H9 (cell line): ENCODE measurements around the gene INSC. TPM values are rescaled to one million over a fixed set of nuclear protein-coding genes. Genes with fewer than 3 reads are reported as not detected.

ENCODE experiments used
- DNase-seq: peaks from one replicate; pipeline ENCODE4 v3.0.0-alpha.2; 2017
- H2AFZ ChIP-seq: one replicate; pipeline ENCODE4 v1.6.1; 2013; ENCODE audit warnings: mild to moderate bottlenecking, low read length, control low read depth, moderate library complexity
- H2AK5ac ChIP-seq: 2 replicates; pipeline ENCODE4 v1.6.1; 2013; ENCODE audit warnings: low read length, control low read depth, mixed read lengths; ENCODE audit not compliant: insufficient read length
- H2BK120ac ChIP-seq: one replicate; pipeline ENCODE4 v1.6.1; 2013; ENCODE audit warnings: low read depth, mild to moderate bottlenecking, low read length, control low read depth, inconsistent platforms; ENCODE audit not compliant: poor library complexity, severe bottlenecking
- H2BK12ac ChIP-seq: 2 replicates; pipeline ENCODE4 v1.6.1; 2013; ENCODE audit warnings: low read length, control low read depth, mixed read lengths, low read depth; ENCODE audit not compliant: insufficient read length
- H2BK15ac ChIP-seq: 2 replicates; pipeline ENCODE4 v1.6.1; 2013; ENCODE audit warnings: low read depth, low read length, control low read depth
- H2BK20ac ChIP-seq: one replicate; pipeline ENCODE4 v1.6.1; 2013; ENCODE audit warnings: low read depth, mild to moderate bottlenecking, low read length, control low read depth, inconsistent platforms; ENCODE audit not compliant: poor library complexity, severe bottlenecking
- H2BK5ac ChIP-seq: 2 replicates; pipeline ENCODE4 v1.6.1; 2013; ENCODE audit warnings: low read length, control low read depth, mixed read lengths; ENCODE audit not compliant: insufficient read length
- H3K14ac ChIP-seq: 2 replicates; pipeline ENCODE4 v1.6.1; 2013; ENCODE audit warnings: low read length, control low read depth; ENCODE audit not compliant: insufficient read depth
- H3K18ac ChIP-seq: 2 replicates; pipeline ENCODE4 v1.6.1; 2013; ENCODE audit warnings: low read depth, mild to moderate bottlenecking, mixed read lengths, low read length, control low read depth; ENCODE audit not compliant: insufficient read length
- H3K23ac ChIP-seq: 2 replicates; pipeline ENCODE4 v1.6.1; 2013; ENCODE audit warnings: low read length, control low read depth, mixed read lengths, low read depth; ENCODE audit not compliant: insufficient read length
- H3K23me2 ChIP-seq: 2 replicates; pipeline ENCODE4 v1.6.1; 2013; ENCODE audit warnings: low read depth, mild to moderate bottlenecking, mixed read lengths, low read length, control low read depth; ENCODE audit not compliant: insufficient read length, poor library complexity, severe bottlenecking
- H3K27ac ChIP-seq: 2 replicates; pipeline ENCODE4 v1.5.1; 2013; ENCODE audit warnings: low read length, control low read depth, mixed read lengths, low read depth; ENCODE audit not compliant: insufficient read length
- H3K27me3 ChIP-seq: 2 replicates; pipeline ENCODE4 v1.6.1; 2013; ENCODE audit warnings: low read length, control low read depth, inconsistent platforms; ENCODE audit not compliant: insufficient read depth
- H3K4ac ChIP-seq: 2 replicates; pipeline ENCODE4 v1.6.1; 2013; ENCODE audit warnings: low read depth, mild to moderate bottlenecking, control low read depth, inconsistent platforms, low read length, moderate library complexity
- H3K4me1 ChIP-seq: 2 replicates; pipeline ENCODE4 v1.6.1; 2013; ENCODE audit warnings: low read length, control low read depth, inconsistent platforms; ENCODE audit not compliant: insufficient read depth
- H3K4me2 ChIP-seq: 2 replicates; pipeline ENCODE4 v1.6.1; 2013; ENCODE audit warnings: low read length, control low read depth, mixed read lengths; ENCODE audit not compliant: insufficient read length, insufficient read depth
- H3K56ac ChIP-seq: 2 replicates; pipeline ENCODE4 v1.6.1; 2013; ENCODE audit warnings: low read depth, mild to moderate bottlenecking, mixed read lengths, low read length, control low read depth; ENCODE audit not compliant: insufficient read length
- H3K79me1 ChIP-seq: 2 replicates; pipeline ENCODE4 v1.6.1; 2013; ENCODE audit warnings: low read depth, mild to moderate bottlenecking, moderate library complexity, low read length, control low read depth, inconsistent platforms; ENCODE audit not compliant: insufficient read depth, poor library complexity, severe bottlenecking
- H3K79me2 ChIP-seq: 2 replicates; pipeline ENCODE4 v1.6.1; 2013; ENCODE audit warnings: low read length, control low read depth, inconsistent platforms; ENCODE audit not compliant: insufficient read depth
- H3K9ac ChIP-seq: 2 replicates; pipeline ENCODE4 v1.6.1; 2013; ENCODE audit warnings: low read length, control low read depth, mixed read lengths; ENCODE audit not compliant: insufficient read length; ENCODE audit errors: extremely low read depth
- H3K9me3 ChIP-seq: one replicate; pipeline ENCODE4 v1.6.1; 2013; ENCODE audit warnings: low read depth, low read length, inconsistent platforms; ENCODE audit not compliant: control insufficient read depth
- H3T11ph ChIP-seq: one replicate; pipeline ENCODE4 v1.6.1; 2013; ENCODE audit warnings: mild to moderate bottlenecking, low read length, control low read depth, inconsistent platforms
- H4K20me1 ChIP-seq: one replicate; pipeline ENCODE4 v1.6.1; 2013; ENCODE audit not compliant: control insufficient read depth, insufficient read length, insufficient read depth
- H4K5ac ChIP-seq: 2 replicates; pipeline ENCODE4 v1.6.1; 2013; ENCODE audit warnings: low read depth, mild to moderate bottlenecking, mixed read lengths, low read length, control low read depth; ENCODE audit not compliant: insufficient read length
- H4K8ac ChIP-seq: replicated peaks from 2 replicates; pipeline ENCODE4 v1.6.1; 2013; ENCODE audit warnings: low read length, control low read depth, mixed read lengths, low read depth; ENCODE audit not compliant: insufficient read length
- H4K91ac ChIP-seq: 2 replicates; pipeline ENCODE4 v1.6.1; 2013; ENCODE audit warnings: low read depth, mild to moderate bottlenecking, moderate library complexity, mixed read lengths, low read length, control low read depth; ENCODE audit not compliant: insufficient read length
- H3K27ac Mint-ChIP-seq, 3 experiments: 2 replicates in 2 of 3; 3 replicates in 1 of 3; pipeline ENCODE4 v1.8.0; 2020 to 2021; ENCODE audit warnings: mixed read lengths in 3 of 3, mild to moderate bottlenecking in 1 of 3, moderate library complexity in 1 of 3
- H3K27me3 Mint-ChIP-seq: 2 replicates; pipeline ENCODE4 v1.8.0; 2021; ENCODE audit warnings: low read depth, mild to moderate bottlenecking, moderate library complexity, mixed read lengths
- H3K36me3 Mint-ChIP-seq, 3 experiments: 2 replicates in 2 of 3; 3 replicates in 1 of 3; pipeline ENCODE4 v1.8.0; 2020 to 2021; ENCODE audit warnings: low read depth in 3 of 3, mixed read lengths in 3 of 3; ENCODE audit not compliant: insufficient read depth in 1 of 3
- H3K4me1 Mint-ChIP-seq, 2 experiments: 2 replicates each; pipeline ENCODE4 v1.8.0; 2020; ENCODE audit warnings: mixed read lengths in 2 of 2
- H3K4me3 Mint-ChIP-seq, 2 experiments: 2 replicates in 1 of 2; 3 replicates in 1 of 2; pipeline ENCODE4 v1.8.0; 2020 to 2021; ENCODE audit warnings: mild to moderate bottlenecking in 2 of 2, mixed read lengths in 2 of 2, moderate library complexity in 1 of 2
- H3K9me3 Mint-ChIP-seq, 2 experiments: 2 replicates in 1 of 2; 3 replicates in 1 of 2; pipeline ENCODE4 v1.8.0; 2020; ENCODE audit warnings: mild to moderate bottlenecking in 2 of 2, mixed read lengths in 2 of 2, moderate library complexity in 1 of 2
- CTCF ChIP-seq: fragments of 200-600 bp; sonication (generic); conservative IDR thresholded peaks from 3 replicates; pipeline ENCODE4 v1.8.0; 2021; ENCODE audit warnings: antibody characterized with exemption, mild to moderate bottlenecking
- total RNA-seq: library from RNA; stranded (reverse); gene quantifications from 2 replicates; pipeline ENCODE4 v1.2.1, GENCODE V29; 2021

INSC gene
- total RNA-seq, 1 experiment from 2014 or later, result not detected

- DNase-seq, result no peak
- Histone ChIP-seq H3K9ac (no peak overlapping the region), H2BK5ac (no peak overlapping the region), H3K14ac (no peak overlapping the region), H3T11ph (no peak overlapping the region), H3K4ac (no peak overlapping the region), H2AFZ (no peak overlapping the region), H4K91ac (no peak overlapping the region), H3K56ac (no peak overlapping the region), H2BK15ac (no peak overlapping the region), H3K4me2 (no peak overlapping the region), H2BK120ac (no peak overlapping the region), H2BK20ac (no peak overlapping the region), H2BK12ac (no peak overlapping the region), H3K27me3 (no peaks in the 10 kb centered on the region), H3K23ac (no peak overlapping the region), H3K4me1 (no peaks in the 10 kb centered on the region), H2AK5ac (no peak overlapping the region), H4K8ac (no peak overlapping the region), H4K5ac (no peak overlapping the region), H3K27ac (no peak overlapping the region), H3K23me2 (no peaks in the 10 kb centered on the region), H3K79me2 (no peaks in the 10 kb centered on the region), H3K79me1 (no peaks in the 10 kb centered on the region), H3K18ac (no peak overlapping the region), H3K9me3 (no peaks in the 10 kb centered on the region), H4K20me1 (no peaks in the 10 kb centered on the region)
- no peaks in the 10 kb centered on the region for H3K4me1 Mint-ChIP-seq
- TF ChIP-seq CTCF, result no peak
- no peaks in the 10 kb centered on the region; the same call in 1 of the 2 replicates for H3K27me3 Mint-ChIP-seq
- H3K36me3 Mint-ChIP-seq, result no peaks in the 10 kb centered on the region
- no peak overlapping the region for H3K4me3 Mint-ChIP-seq
- H3K9me3 Mint-ChIP-seq, result no peaks in the 10 kb centered on the region
- H3K27ac Mint-ChIP-seq, result no peak overlapping the region
Measured at GRCh38 chr11:15153231-15153630, 38.5 kb downstream of the INSC start.
